Measurements from ENCODE around the gene SERBP1.

SERBP1 gene

DNA sequence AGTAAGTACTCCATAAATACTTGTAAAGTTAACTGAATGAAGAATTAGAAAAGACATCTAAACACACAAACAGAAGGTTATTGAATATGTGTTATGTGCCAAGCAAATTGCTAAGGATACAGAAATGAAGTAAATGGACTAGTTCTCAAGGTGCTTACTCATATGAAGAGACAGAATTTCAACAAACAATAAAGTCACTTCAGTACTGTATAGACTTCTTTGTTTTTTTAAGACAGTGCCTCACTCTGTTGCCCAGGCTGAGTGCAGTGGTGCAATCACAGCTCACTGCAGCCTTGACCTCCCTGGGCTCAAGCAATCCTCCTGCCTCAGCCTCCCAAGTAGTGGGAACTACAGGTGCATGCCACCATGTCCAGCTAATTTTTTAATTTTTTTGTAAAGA lies 57.3 kb downstream of the SERBP1 start:
- TF ChIP-seq, protein P1, sequence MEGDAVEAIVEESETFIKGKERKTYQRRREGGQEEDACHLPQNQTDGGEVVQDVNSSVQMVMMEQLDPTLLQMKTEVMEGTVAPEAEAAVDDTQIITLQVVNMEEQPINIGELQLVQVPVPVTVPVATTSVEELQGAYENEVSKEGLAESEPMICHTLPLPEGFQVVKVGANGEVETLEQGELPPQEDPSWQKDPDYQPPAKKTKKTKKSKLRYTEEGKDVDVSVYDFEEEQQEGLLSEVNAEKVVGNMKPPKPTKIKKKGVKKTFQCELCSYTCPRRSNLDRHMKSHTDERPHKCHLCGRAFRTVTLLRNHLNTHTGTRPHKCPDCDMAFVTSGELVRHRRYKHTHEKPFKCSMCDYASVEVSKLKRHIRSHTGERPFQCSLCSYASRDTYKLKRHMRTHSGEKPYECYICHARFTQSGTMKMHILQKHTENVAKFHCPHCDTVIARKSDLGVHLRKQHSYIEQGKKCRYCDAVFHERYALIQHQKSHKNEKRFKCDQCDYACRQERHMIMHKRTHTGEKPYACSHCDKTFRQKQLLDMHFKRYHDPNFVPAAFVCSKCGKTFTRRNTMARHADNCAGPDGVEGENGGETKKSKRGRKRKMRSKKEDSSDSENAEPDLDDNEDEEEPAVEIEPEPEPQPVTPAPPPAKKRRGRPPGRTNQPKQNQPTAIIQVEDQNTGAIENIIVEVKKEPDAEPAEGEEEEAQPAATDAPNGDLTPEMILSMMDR (IDR thresholded peaks at IDR 0.05; ENCODE audit: low read depth, low read length), result no peak
- no peak for DNase-seq (ENCODE audit: extremely low read depth, low read depth)

GRCh38 chr1:67372136-67372535 lies 58.1 kb downstream of the SERBP1 start:
- DNase-seq (ENCODE audit: extremely low read depth, low read depth), result no peak

GRCh38 chr1:67371681-67372080 lies 58.5 kb downstream of the SERBP1 start:
- TF ChIP-seq, protein P1 (IDR thresholded peaks at IDR 0.05; ENCODE audit: low read depth, low read length), result no peak
- DNase-seq (ENCODE audit: extremely low read depth, low read depth), result no peak

More at GRCh38 chr1:67372136-67372535, 58.1 kb downstream of the SERBP1 start:
- TF ChIP-seq, protein P1 (IDR thresholded peaks at IDR 0.05; ENCODE audit: low read depth, low read length), result no peak

- TF ChIP-seq, protein P1 (IDR thresholded peaks at IDR 0.05; ENCODE audit: low read depth, low read length), result no peak
- DNase-seq (ENCODE audit: extremely low read depth, low read depth), result no peak
Measured at GRCh38 chr1:67371043-67371442, 59.2 kb downstream of the SERBP1 start.

GRCh38 chr1:67368046-67368514 lies 62.1 kb downstream of the SERBP1 start:
- TF ChIP-seq, protein P1 (IDR thresholded peaks at IDR 0.05; ENCODE audit: low read depth, low read length), result no peak

GRCh38 chr1:67367370-67368045 lies 62.7 kb downstream of the SERBP1 start:
- TF ChIP-seq, protein P1 (IDR thresholded peaks at IDR 0.05; ENCODE audit: low read depth, low read length), result no peak
- DNase-seq (ENCODE audit: extremely low read depth, low read depth), result no peak

More at GRCh38 chr1:67368046-67368514, 62.1 kb downstream of the SERBP1 start:
- no peak for DNase-seq (ENCODE audit: extremely low read depth, low read depth)

GRCh38 chr1:67361641-67362040 lies 68.6 kb downstream of the SERBP1 start:
- DNase-seq (ENCODE audit: extremely low read depth, low read depth), result no peak
- TF ChIP-seq, protein P1 (IDR thresholded peaks at IDR 0.05; ENCODE audit: low read depth, low read length), result no peak
